ENCODE data around the gene BICRA.

DNA sequence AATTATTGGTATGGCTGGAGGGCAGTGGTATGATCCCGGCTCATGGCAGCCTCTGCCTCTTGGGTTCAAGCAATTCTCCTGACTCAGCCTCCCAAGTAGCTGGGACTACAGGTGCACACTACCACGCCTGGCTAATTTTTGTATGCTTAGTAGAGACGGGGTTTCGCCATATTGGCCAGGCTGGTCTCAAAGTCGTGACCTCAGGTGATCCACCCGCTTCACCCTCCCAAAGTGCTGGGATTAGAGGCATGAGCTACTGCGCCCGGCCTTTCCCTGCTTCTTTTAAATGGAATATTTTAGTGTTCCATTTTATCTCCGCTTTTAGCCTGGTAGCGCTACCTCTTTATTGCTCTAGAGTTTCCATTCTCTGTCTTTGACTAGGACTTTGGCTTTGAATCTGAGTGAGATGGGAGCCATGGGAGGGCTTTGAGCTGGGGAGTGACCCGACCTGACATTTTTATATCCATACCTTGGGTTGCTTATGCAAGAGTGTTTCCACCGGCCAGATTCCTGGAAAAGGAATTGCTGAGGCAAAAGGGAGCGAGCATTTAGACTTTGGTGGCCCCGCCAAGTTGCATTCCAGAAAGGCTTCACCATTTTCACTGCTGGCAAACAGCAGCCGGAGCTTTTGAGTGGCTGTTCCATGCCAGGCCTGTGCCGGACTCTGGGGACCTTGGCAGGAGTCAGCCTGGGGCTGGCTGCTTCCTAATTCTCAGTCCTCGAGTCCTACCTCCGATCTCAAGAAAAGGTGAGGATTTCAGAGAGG lies 22.9 kb downstream of the BICRA start:
- TF ChIP-seq, protein P1, sequence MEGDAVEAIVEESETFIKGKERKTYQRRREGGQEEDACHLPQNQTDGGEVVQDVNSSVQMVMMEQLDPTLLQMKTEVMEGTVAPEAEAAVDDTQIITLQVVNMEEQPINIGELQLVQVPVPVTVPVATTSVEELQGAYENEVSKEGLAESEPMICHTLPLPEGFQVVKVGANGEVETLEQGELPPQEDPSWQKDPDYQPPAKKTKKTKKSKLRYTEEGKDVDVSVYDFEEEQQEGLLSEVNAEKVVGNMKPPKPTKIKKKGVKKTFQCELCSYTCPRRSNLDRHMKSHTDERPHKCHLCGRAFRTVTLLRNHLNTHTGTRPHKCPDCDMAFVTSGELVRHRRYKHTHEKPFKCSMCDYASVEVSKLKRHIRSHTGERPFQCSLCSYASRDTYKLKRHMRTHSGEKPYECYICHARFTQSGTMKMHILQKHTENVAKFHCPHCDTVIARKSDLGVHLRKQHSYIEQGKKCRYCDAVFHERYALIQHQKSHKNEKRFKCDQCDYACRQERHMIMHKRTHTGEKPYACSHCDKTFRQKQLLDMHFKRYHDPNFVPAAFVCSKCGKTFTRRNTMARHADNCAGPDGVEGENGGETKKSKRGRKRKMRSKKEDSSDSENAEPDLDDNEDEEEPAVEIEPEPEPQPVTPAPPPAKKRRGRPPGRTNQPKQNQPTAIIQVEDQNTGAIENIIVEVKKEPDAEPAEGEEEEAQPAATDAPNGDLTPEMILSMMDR (IDR thresholded peaks at IDR 0.05; ENCODE audit: insufficient read depth, low read length): no peak
- TF ChIP-seq POLR2AphosphoS5 (IDR thresholded peaks at IDR 0.05; ENCODE audit: low read depth) (no peak), REST (IDR thresholded peaks at IDR 0.05; ENCODE audit: insufficient replicate concordance, low read depth) (no peak), SPI1 (IDR thresholded peaks at IDR 0.05; ENCODE audit: borderline replicate concordance, low read depth) (no peak)

All from HL-60 (cell line).